Measurements from ENCODE around the gene ARL8B. TPM values are rescaled to one million over a fixed set of nuclear protein-coding genes. Genes with fewer than 3 reads are reported as not detected.

The ARL8B gene
- total and polyA plus RNA-seq, 9 of the 15 experiments (the other 6 are each of a cell fraction or from before 2014, with no cell fraction given): 28.5 to 99.4 (median 77.2) TPM

- peak; percentile 69; the same call in 1 of the 2 replicates for TF ChIP-seq IRF9 (tag; IDR thresholded peaks at IDR 0.05)
- TF ChIP-seq SMARCC2 (IDR thresholded peaks at IDR 0.05; ENCODE audit: low read depth): peak; percentile 93
- TF ChIP-seq RHOXF2B (CRISPR knock-in tag; conservative IDR thresholded peaks at IDR 0.05): no peak
- no peak for TF ChIP-seq PTBP1 (IDR thresholded peaks at IDR 0.05; ENCODE audit: low read depth, low read length)
- TF ChIP-seq RB1 (IDR thresholded peaks at IDR 0.05; ENCODE audit: low read depth): no peak
- TF ChIP-seq ZNF175 (CRISPR knock-in tag; IDR thresholded peaks at IDR 0.05; ENCODE audit: low read depth): peak; percentile 42
- TF ChIP-seq MEF2A (IDR thresholded peaks at IDR 0.05; ENCODE audit: control insufficient read depth, low read depth, low read length): 0 out of 2 replicates have a peak, but pooled peaks have one; percentile 15
- no peak for TF ChIP-seq ZKSCAN3 (CRISPR knock-in tag; IDR thresholded peaks at IDR 0.05)
- TF ChIP-seq NFE2 (IDR thresholded peaks at IDR 0.05; ENCODE audit: low read depth): 0 out of 2 replicates have a peak, but pooled peaks have one; percentile 25
- TF ChIP-seq ZEB2 (IDR thresholded peaks at IDR 0.05): peak; percentile 88
- TF ChIP-seq PCBP2 (IDR thresholded peaks at IDR 0.05; ENCODE audit: low read depth, low read length, poor library complexity, severe bottlenecking): no peak
- TF ChIP-seq ARHGAP35 (IDR thresholded peaks at IDR 0.05; ENCODE audit: partially characterized antibody): no peak
- TF ChIP-seq MECOM (CRISPR knock-in tag; IDR thresholded peaks at IDR 0.05): peak; percentile 31; the same call in 1 of the 2 replicates
- TF ChIP-seq CEBPB (tag; IDR thresholded peaks at IDR 0.05): peak; percentile 99
- TF ChIP-seq ATF3 (IDR thresholded peaks at IDR 0.05): peak; percentile 98
- peak; percentile 84 for TF ChIP-seq ATF3 (CRISPR knock-in tag; conservative IDR thresholded peaks at IDR 0.05)
- TF ChIP-seq ZNF551 (CRISPR knock-in tag; IDR thresholded peaks at IDR 0.05): 0 out of 2 replicates have a peak, but pooled peaks have one; percentile 9
- TF ChIP-seq ZFP1 (CRISPR knock-in tag; IDR thresholded peaks at IDR 0.05): no peak
- peak in 1 of 2 experiments; percentile 56 for TF ChIP-seq AFF1 (IDR thresholded peaks at IDR 0.05; ENCODE audit: low read depth in 1 of 2, partially characterized antibody in 2 of 2)
- peak; percentile 74 for TF ChIP-seq GABPA (tag; conservative IDR thresholded peaks at IDR 0.05; ENCODE audit: low read depth)
- peak; percentile 74 for TF ChIP-seq CXXC5 (CRISPR knock-in tag; IDR thresholded peaks at IDR 0.05)
- 0 out of 2 replicates have a peak, but pooled peaks have one; percentile 73 for TF ChIP-seq ZNF644 (tag; IDR thresholded peaks at IDR 0.05; ENCODE audit: low read depth)
- TF ChIP-seq CREB1 (IDR thresholded peaks at IDR 0.05): no peak; the same call in 1 of the 2 replicates
- TF ChIP-seq CREB1 (CRISPR knock-in tag; IDR thresholded peaks at IDR 0.05): no peak
- no peak for TF ChIP-seq SREBF1 (IDR thresholded peaks at IDR 0.05; ENCODE audit: borderline replicate concordance, low read depth, low read length)
These were observed 72.9 kb downstream of the ARL8B start (continued) for GRCh38 chr3:5194801-5195509.

All from K562 (cell line).